ENCODE results near the gene RUNDC3A. TPM values are rescaled to one million over a fixed set of nuclear protein-coding genes. Genes with fewer than 3 reads are reported as not detected.
"Not testable (repeated sequence)": the region's sequence is repeated elsewhere in the genome, so short reads cannot be mapped to it uniquely, and the experiment has no call there.

Gene RUNDC3A
- polyA plus RNA-seq, 4 donors, result 1.1 to 6.8 (median 3.8) TPM

GRCh38 chr17:44365051-44365450 lies 56.6 kb downstream of the RUNDC3A start:
- FAIRE-seq, result not testable (repeated sequence)
- H3K27me3 ChIP-seq (ENCODE audit: control insufficient read depth in 3 of 3, insufficient read depth in 3 of 3, low read length in 3 of 3), result peaks cover 2 to 30% (median 3%) of the 10 kb centered on the region in 3 donors

GRCh38 chr17:44367231-44367979 lies 59.0 kb downstream of the RUNDC3A start:
- H3K27ac ChIP-seq (ENCODE audit: low read depth in 1 of 3, low read length in 2 of 3), result no peak overlapping the region
- no peaks in the 10 kb centered on the region for H3K36me3 ChIP-seq (ENCODE audit: control insufficient read depth in 3 of 3, insufficient read depth in 2 of 3, low read depth in 1 of 3, low read length in 3 of 3)
- H3K4me3 ChIP-seq (ENCODE audit: low read depth in 1 of 3, low read length in 3 of 3), result no peak overlapping the region
- FAIRE-seq, result no peak
- H3K27me3 ChIP-seq (ENCODE audit: control insufficient read depth in 3 of 3, insufficient read depth in 3 of 3, low read length in 3 of 3), result peaks cover 0 to 30% (median 2%) of the 10 kb centered on the region in 3 donors
- WGBS, 3 donors, result 21 to 62% (median 38%) methylated on average over 7 of the region's 7 CpGs
- peaks cover 0 to 6% (median 1%) of the 10 kb centered on the region in 3 donors for H3K4me1 ChIP-seq (ENCODE audit: control insufficient read depth in 3 of 3, insufficient read depth in 2 of 3, low read depth in 1 of 3, low read length in 2 of 3)
- no peak for DNase-seq
- H3K9me3 ChIP-seq (ENCODE audit: control insufficient read depth in 2 of 2, insufficient read depth in 1 of 2, low read depth in 1 of 2, low read length in 1 of 2), result no peaks in the 10 kb centered on the region

More at GRCh38 chr17:44365051-44365450, 56.6 kb downstream of the RUNDC3A start:
- 79 to 88% (median 82%) methylated on average over 5 of the region's 5 CpGs for WGBS, 3 donors
- H3K4me3 ChIP-seq (ENCODE audit: low read depth in 1 of 3, low read length in 3 of 3); H3K36me3 ChIP-seq (ENCODE audit: control insufficient read depth in 3 of 3, insufficient read depth in 2 of 3, low read depth in 1 of 3, low read length in 3 of 3); H3K27ac ChIP-seq (ENCODE audit: low read depth in 1 of 3, low read length in 2 of 3); H3K9me3 ChIP-seq (ENCODE audit: control insufficient read depth in 2 of 2, insufficient read depth in 1 of 2, low read depth in 1 of 2, low read length in 1 of 2); DNase-seq: not testable (repeated sequence)
- H3K4me1 ChIP-seq (ENCODE audit: control insufficient read depth in 3 of 3, insufficient read depth in 2 of 3, low read depth in 1 of 3, low read length in 2 of 3), result peaks cover 0 to 15% (median 1%) of the 10 kb centered on the region in 3 donors

Other genes starting within 250 kb of the RUNDC3A start
- gene LSM12, start 241.9 kb upstream of the RUNDC3A start, polyA plus RNA-seq, result 10 to 100 TPM; 24.8 to 36.4 (median 28.2) TPM
- gene G6PC3, start 237.9 kb upstream of the RUNDC3A start, polyA plus RNA-seq, result 10 to 100 TPM; 17.6 to 69.2 (median 39.3) TPM
- 10 to 100 TPM; 10.1 to 39.9 (median 17.3) TPM for gene HDAC5, start 185.0 kb upstream of the RUNDC3A start, polyA plus RNA-seq
- 1 to 10 TPM in 3 of 4 donors, not detected in 1; 1.4 to 3.0 (median 2.3) TPM for gene HROB, start 166.7 kb upstream of the RUNDC3A start, polyA plus RNA-seq
- gene ASB16, start 137.9 kb upstream of the RUNDC3A start, polyA plus RNA-seq, result 1 to 10 TPM in 1 of 4 donors, under 1 TPM in 1, not detected in 2; 0.15 to 2.5 TPM
- gene TMUB2, start 121.6 kb upstream of the RUNDC3A start, polyA plus RNA-seq, result 10 to 100 TPM; 28.7 to 40.2 (median 32.3) TPM
- 10 to 100 TPM; 40.3 to 44.1 (median 43.1) TPM for gene ATXN7L3, start 108.7 kb upstream of the RUNDC3A start, polyA plus RNA-seq
- 10 to 100 TPM; 32.7 to 61.8 (median 38.2) TPM for gene UBTF, start 88.9 kb upstream of the RUNDC3A start, polyA plus RNA-seq
- gene SLC4A1, start 40.5 kb upstream of the RUNDC3A start, polyA plus RNA-seq, result 1 to 10 TPM in 1 of 4 donors, not detected in 3; 1.3 TPM
- gene SLC25A39, start 16.2 kb downstream of the RUNDC3A start, polyA plus RNA-seq, result 100 to 1,000 TPM in 3 of 4 donors, 10 to 100 TPM in 1; 95.0 to 165 (median 139) TPM
- 100 to 1,000 TPM in 2 of 4 donors, 10 to 100 TPM in 2; 82.3 to 842 (median 111) TPM for gene GRN, start 36.7 kb downstream of the RUNDC3A start, polyA plus RNA-seq
- 1 to 10 TPM in 1 of 4 donors, under 1 TPM in 1, not detected in 2; 0.87 to 3.1 TPM for gene FAM171A2, start 55.3 kb downstream of the RUNDC3A start, polyA plus RNA-seq
- gene ITGA2B, start 81.0 kb downstream of the RUNDC3A start, polyA plus RNA-seq, result under 1 TPM in 3 of 4 donors, not detected in 1; 0.27 to 0.59 (median 0.31) TPM
- 10 to 100 TPM in 2 of 4 donors, 1 to 10 TPM in 2; 7.3 to 29.6 (median 10.7) TPM for gene GPATCH8, start 194.8 kb downstream of the RUNDC3A start, polyA plus RNA-seq
- gene FZD2, start 248.9 kb downstream of the RUNDC3A start, polyA plus RNA-seq, result 1 to 10 TPM in 1 of 4 donors, under 1 TPM in 1, not detected in 2; 0.79 to 3.1 TPM

All from small intestine (tissue), 7 donors.